Measurements from ENCODE around the gene SPN.
"Not testable (repeated sequence)": the region's sequence is repeated elsewhere in the genome, so short reads cannot be mapped to it uniquely, and the experiment has no call there.

Gene SPN

GRCh38 chr16:29676989-29677785, 14.1 kb downstream of the SPN start:
- DNase-seq (ENCODE audit: low read depth), result no peak

- peak; percentile 60 for DNase-seq (ENCODE audit: low read depth)
Observed at GRCh38 chr16:29678691-29679267, 15.7 kb downstream of the SPN start, which contains the start of gene QPRT. Gene QPRT (plus strand): TSS chr16:29679180. CDS start chr16:29679198, 18 bp downstream.

- DNase-seq (ENCODE audit: low read depth), result no peak
Observed at GRCh38 chr16:29680180-29680598, 17.1 kb downstream of the SPN start.

- DNase-seq (ENCODE audit: low read depth), result no peak
Observed at GRCh38 chr16:29683543-29684090, 20.6 kb downstream of the SPN start.

- DNase-seq (ENCODE audit: low read depth), result no peak
Observed at GRCh38 chr16:29684679-29685078, 21.6 kb downstream of the SPN start.

- DNase-seq (ENCODE audit: low read depth), result no peak
Observed at GRCh38 chr16:29686740-29687332, 23.8 kb downstream of the SPN start.

- peak; percentile 13 for DNase-seq (ENCODE audit: low read depth)
Observed at GRCh38 chr16:29687755-29688154, 24.7 kb downstream of the SPN start.

GRCh38 chr16:29688172-29688571, 25.1 kb downstream of the SPN start:
- DNase-seq (ENCODE audit: low read depth), result no peak

GRCh38 chr16:29689490-29690351, 26.7 kb downstream of the SPN start:
- DNase-seq (ENCODE audit: low read depth), result not testable (repeated sequence)

- DNase-seq (ENCODE audit: low read depth), result not testable (repeated sequence)
Observed at GRCh38 chr16:29692606-29693005, 29.6 kb downstream of the SPN start.

- no peak for DNase-seq (ENCODE audit: low read depth)
Observed at GRCh38 chr16:29694384-29695195, 31.5 kb downstream of the SPN start.

GRCh38 chr16:29695675-29696074, 32.6 kb downstream of the SPN start:
- DNase-seq (ENCODE audit: low read depth), result not testable (repeated sequence)

- DNase-seq (ENCODE audit: low read depth), result no peak
Observed at GRCh38 chr16:29696881-29697331, 33.9 kb downstream of the SPN start.

GRCh38 chr16:29697391-29697790, 34.3 kb downstream of the SPN start:
- DNase-seq (ENCODE audit: low read depth), result no peak

- no peak for DNase-seq (ENCODE audit: low read depth)
Observed at GRCh38 chr16:29698042-29698441, 35.0 kb downstream of the SPN start.

- DNase-seq (ENCODE audit: low read depth), result no peak
Observed at GRCh38 chr16:29698484-29699323, 35.7 kb downstream of the SPN start.

- DNase-seq (ENCODE audit: low read depth), result no peak
Observed at GRCh38 chr16:29699324-29700219, 36.5 kb downstream of the SPN start.

- DNase-seq (ENCODE audit: low read depth), result peak; percentile 87
Observed at GRCh38 chr16:29700253-29700987, 37.4 kb downstream of the SPN start.

All from iris pigment epithelial cell (primary cell).